MM.1S (cell line): ENCODE data around the gene MYRFL.

ENCODE experiments used
- DNase-seq: peaks from one replicate; pipeline ENCODE4 v3.0.0-alpha.2; 2015
- H2AFZ ChIP-seq: fragments of 300-600 bp; sonication (generic); 2 replicates; pipeline ENCODE4 v1.6.0; 2016; ENCODE audit warnings: antibody characterized with exemption, low read length
- H3F3A ChIP-seq: fragments of 300-600 bp; sonication (generic); 2 replicates; pipeline ENCODE4 v1.6.1; 2016; ENCODE audit warnings: mild to moderate bottlenecking, antibody characterized with exemption, low read length, moderate library complexity, mixed read lengths; ENCODE audit not compliant: insufficient read depth
- H3K27ac ChIP-seq: fragments of 300-600 bp; sonication (generic); 2 replicates; pipeline ENCODE4 v1.5.1; 2016; ENCODE audit warnings: mild to moderate bottlenecking, low read length
- H3K27me3 ChIP-seq: fragments of 300-600 bp; sonication (generic); replicated peaks from 2 replicates; pipeline ENCODE4 v1.6.0; 2016; ENCODE audit warnings: low read length; ENCODE audit not compliant: insufficient read depth
- H3K36me3 ChIP-seq: fragments of 300-600 bp; sonication (generic); replicated peaks from 2 replicates; pipeline ENCODE4 v1.6.1; 2016; ENCODE audit warnings: mild to moderate bottlenecking, low read length, mixed read lengths; ENCODE audit not compliant: insufficient read depth
- H3K4me1 ChIP-seq: fragments of 300-600 bp; sonication (generic); 2 replicates; pipeline ENCODE4 v1.6.1; 2016; ENCODE audit warnings: low read length, mixed read lengths
- H3K4me2 ChIP-seq: fragments of 300-600 bp; sonication (generic); 2 replicates; pipeline ENCODE4 v1.6.0; 2016; ENCODE audit warnings: low read depth, low read length
- H3K4me3 ChIP-seq: fragments of 300-600 bp; sonication (generic); 2 replicates; pipeline ENCODE4 v1.5.1; 2016; ENCODE audit warnings: low read length, mixed read lengths
- H3K79me2 ChIP-seq: fragments of 300-600 bp; sonication (generic); 2 replicates; pipeline ENCODE4 v1.6.1; 2016; ENCODE audit warnings: mixed run types, low read length, mixed read lengths
- H3K9ac ChIP-seq: fragments of 300-600 bp; sonication (generic); 2 replicates; pipeline ENCODE4 v1.6.1; 2016; ENCODE audit warnings: low read length, mixed read lengths
- H3K9me2 ChIP-seq: fragments of 300-600 bp; sonication (generic); replicated peaks from 2 replicates; pipeline ENCODE4 v1.6.1; 2016; ENCODE audit warnings: mild to moderate bottlenecking, low read length, mixed read lengths; ENCODE audit not compliant: insufficient read depth
- H3K9me3 ChIP-seq: fragments of 300-600 bp; sonication (generic); replicated peaks from 2 replicates; pipeline ENCODE4 v1.6.1; 2016; ENCODE audit warnings: mild to moderate bottlenecking, low read length, mixed read lengths; ENCODE audit not compliant: insufficient read depth
- H4K20me1 ChIP-seq: fragments of 300-600 bp; sonication (generic); 2 replicates; pipeline ENCODE4 v1.6.1; 2016; ENCODE audit warnings: mild to moderate bottlenecking, low read length, moderate library complexity, mixed read lengths; ENCODE audit not compliant: insufficient read depth
- EZH2 ChIP-seq: fragments of 300-600 bp; sonication (generic); optimal IDR thresholded peaks from 2 replicates; pipeline ENCODE3; 2017; ENCODE audit warnings: low read depth, mild to moderate bottlenecking, antibody characterized with exemption, low read length, mixed read lengths
- EZH2phosphoT487 ChIP-seq: fragments of 300-600 bp; sonication (generic); IDR thresholded peaks from 2 replicates; pipeline ENCODE4 v1.6.1; 2018; ENCODE audit warnings: antibody characterized with exemption, low read length
- TF ChIP-seq, protein P1 (sequence below): fragments of 300-600 bp; sonication (generic); IDR thresholded peaks from 2 replicates; pipeline ENCODE4 v1.5.1; 2016; ENCODE audit warnings: antibody characterized with exemption, low read length, mixed read lengths

The MYRFL gene

DNA sequence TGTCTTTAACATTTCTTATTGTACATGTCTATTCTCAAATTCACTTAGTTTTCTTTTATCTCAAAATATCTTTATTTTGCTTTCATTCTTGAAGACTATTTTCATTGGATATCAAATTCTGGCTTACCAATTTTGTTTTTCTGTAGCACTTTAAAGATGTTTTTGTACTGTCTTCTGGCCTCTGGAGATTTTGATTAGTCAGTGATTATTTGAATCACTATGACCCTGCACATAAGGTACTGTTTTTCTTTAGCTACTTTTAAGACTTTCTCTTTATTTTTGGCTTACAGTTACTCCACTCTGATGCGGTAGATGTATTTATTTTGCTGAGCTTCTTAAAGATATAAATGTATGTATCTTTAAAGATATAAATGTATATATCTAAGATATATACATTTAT, 49.6 kb downstream of the MYRFL start:
- no peaks in the 10 kb centered on the region for H3K36me3 ChIP-seq
- H3K4me3 ChIP-seq, result no peak overlapping the region
- no peak overlapping the region for H3K27ac ChIP-seq
- H3K4me1 ChIP-seq, result 0 out of 2 replicates have a peak, but pooled peaks cover 6% of the 10 kb centered on the region
- H4K20me1 ChIP-seq, result no peaks in the 10 kb centered on the region
- DNase-seq, result no peak
- no peak for TF ChIP-seq EZH2phosphoT487
- no peak for TF ChIP-seq EZH2
- TF ChIP-seq, protein P1, sequence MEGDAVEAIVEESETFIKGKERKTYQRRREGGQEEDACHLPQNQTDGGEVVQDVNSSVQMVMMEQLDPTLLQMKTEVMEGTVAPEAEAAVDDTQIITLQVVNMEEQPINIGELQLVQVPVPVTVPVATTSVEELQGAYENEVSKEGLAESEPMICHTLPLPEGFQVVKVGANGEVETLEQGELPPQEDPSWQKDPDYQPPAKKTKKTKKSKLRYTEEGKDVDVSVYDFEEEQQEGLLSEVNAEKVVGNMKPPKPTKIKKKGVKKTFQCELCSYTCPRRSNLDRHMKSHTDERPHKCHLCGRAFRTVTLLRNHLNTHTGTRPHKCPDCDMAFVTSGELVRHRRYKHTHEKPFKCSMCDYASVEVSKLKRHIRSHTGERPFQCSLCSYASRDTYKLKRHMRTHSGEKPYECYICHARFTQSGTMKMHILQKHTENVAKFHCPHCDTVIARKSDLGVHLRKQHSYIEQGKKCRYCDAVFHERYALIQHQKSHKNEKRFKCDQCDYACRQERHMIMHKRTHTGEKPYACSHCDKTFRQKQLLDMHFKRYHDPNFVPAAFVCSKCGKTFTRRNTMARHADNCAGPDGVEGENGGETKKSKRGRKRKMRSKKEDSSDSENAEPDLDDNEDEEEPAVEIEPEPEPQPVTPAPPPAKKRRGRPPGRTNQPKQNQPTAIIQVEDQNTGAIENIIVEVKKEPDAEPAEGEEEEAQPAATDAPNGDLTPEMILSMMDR, result no peak
- no peaks in the 10 kb centered on the region for H3K79me2 ChIP-seq
- no peaks in the 10 kb centered on the region for H3K9me2 ChIP-seq
- H3K9me3 ChIP-seq, result no peaks in the 10 kb centered on the region
- no peak overlapping the region for H3K9ac ChIP-seq
- H3F3A ChIP-seq, result peaks cover 3% of the 10 kb centered on the region; the same call in 1 of the 2 replicates
- H2AFZ ChIP-seq, result no peak overlapping the region
- no peaks in the 10 kb centered on the region for H3K27me3 ChIP-seq
- H3K4me2 ChIP-seq, result no peak overlapping the region

DNA sequence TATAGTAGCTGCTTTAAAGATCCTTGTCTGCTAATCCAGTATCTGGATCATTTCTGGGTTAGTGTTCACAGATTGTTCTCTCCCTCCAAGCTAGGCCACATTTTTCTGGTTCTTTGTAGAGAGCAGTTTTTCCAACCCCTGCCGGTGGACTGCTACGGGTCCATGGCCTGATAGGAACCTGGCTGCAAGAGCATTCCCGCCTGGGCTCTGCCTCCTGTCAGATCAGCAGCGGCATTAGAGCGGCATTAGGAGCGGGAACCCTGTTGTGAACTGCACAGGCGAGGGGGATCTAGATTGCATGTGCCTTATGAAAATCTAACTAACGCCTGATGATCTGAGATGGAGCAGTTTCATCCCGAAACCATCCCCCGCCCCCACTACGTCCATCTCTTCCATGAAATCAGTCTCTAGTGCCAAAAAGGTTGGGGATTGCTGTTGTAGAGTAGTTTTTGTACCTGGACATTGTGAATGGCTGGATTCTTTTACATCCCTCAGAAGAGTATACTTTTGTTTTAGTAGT, 50.4 kb downstream of the MYRFL start:
- TF ChIP-seq, protein P1, result no peak
- TF ChIP-seq EZH2 (no peak), EZH2phosphoT487 (no peak)
- DNase-seq, result no peak
- Histone ChIP-seq H3K4me1 (0 out of 2 replicates have a peak, but pooled peaks cover 6% of the 10 kb centered on the region), H3K9me2 (no peaks in the 10 kb centered on the region), H3K9me3 (no peaks in the 10 kb centered on the region), H3K4me2 (no peak overlapping the region), H3K36me3 (no peaks in the 10 kb centered on the region), H3K4me3 (no peak overlapping the region), H3K79me2 (no peaks in the 10 kb centered on the region), H3K27ac (no peak overlapping the region), H3F3A (peaks cover 3% of the 10 kb centered on the region; the same call in 1 of the 2 replicates), H3K9ac (no peak overlapping the region), H4K20me1 (no peaks in the 10 kb centered on the region), H3K27me3 (no peaks in the 10 kb centered on the region), H2AFZ (no peak overlapping the region)

DNA sequence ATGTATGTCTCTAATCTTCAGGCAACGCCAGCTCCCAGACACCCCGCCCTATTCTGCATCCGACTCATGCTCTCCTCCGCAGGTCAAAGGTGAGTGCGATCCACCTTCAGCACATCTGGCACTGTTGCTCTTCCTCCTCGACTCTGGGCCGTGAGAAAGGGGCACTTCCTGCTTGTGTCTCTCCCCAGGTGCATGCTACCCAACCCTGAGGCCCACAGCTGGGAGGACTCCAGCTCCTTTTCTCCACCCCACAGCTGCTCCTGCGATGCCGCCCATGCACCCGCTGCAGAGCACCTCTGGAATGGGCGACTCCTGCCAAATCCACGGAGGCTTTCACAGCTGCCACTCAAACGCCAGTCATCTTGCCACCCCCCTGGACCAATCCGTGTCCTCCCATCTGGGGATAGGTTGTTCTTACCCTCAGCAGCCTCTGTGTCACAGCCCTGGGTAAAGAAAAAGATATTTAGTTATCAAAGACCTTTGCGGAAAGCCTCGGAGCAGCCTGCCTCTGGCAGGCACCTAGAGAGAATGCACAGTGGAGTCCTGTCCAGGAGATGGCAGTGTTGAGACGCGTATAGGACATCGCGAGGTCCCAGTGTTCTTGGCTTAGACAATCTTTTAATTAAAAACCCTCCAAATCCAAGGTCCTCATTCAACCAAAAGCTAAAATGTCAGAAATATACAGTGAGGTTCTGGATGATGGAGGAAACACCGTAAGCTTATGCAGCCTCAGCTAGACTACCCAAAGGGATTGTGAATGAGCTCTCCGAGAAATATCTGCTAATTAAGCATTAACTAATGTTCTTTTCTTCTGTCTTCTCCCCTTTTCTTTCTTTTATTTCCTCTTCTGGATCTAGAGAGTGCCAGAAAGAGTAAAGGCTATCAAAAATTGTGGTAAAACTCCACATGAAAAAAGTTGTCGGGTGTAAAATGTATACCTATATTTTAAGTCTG, 54.3 kb downstream of the MYRFL start:
- no peak for TF ChIP-seq EZH2
- TF ChIP-seq, protein P1, result peak; percentile 92
- Histone ChIP-seq H3F3A (peaks cover 3% of the 10 kb centered on the region; the same call in 1 of the 2 replicates), H3K9ac (no peak overlapping the region), H3K9me2 (no peaks in the 10 kb centered on the region), H3K9me3 (no peaks in the 10 kb centered on the region), H3K36me3 (no peaks in the 10 kb centered on the region), H3K27ac (no peak overlapping the region), H3K4me3 (peak overlapping the region; percentile 45), H3K79me2 (no peaks in the 10 kb centered on the region), H4K20me1 (no peaks in the 10 kb centered on the region), H3K27me3 (no peaks in the 10 kb centered on the region), H3K4me2 (peak overlapping the region; percentile 70), H3K4me1 (0 out of 2 replicates have a peak, but pooled peaks cover 6% of the 10 kb centered on the region), H2AFZ (peak overlapping the region; percentile 87)
- DNase-seq, result peak; percentile 75
